Stimulated activated CD8-positive, alpha-beta memory T cell treated with anti-CD3 and anti-CD28 coated beads, Interleukin-4, amount 100 ng/mL, for 48 hours (primary cell): ENCODE results near the gene MIP.
"Not testable (repeated sequence)": the region's sequence is repeated elsewhere in the genome, so short reads cannot be mapped to it uniquely, and the experiment has no call there.

ENCODE experiments used
- DNase-seq: peaks from one replicate; pipeline ENCODE4 v3.0.0-alpha.2; 2020

The MIP gene

GRCh38 chr12:56454557-56454956, at the start of gene MIP:
Gene MIP (minus strand): TSS chr12:56454657. CDS start chr12:56454613, 44 bp downstream.
- DNase-seq, result no peak

GRCh38 chr12:56499879-56500278, 45.4 kb upstream of the MIP start:
- not testable (repeated sequence) for DNase-seq

- not testable (repeated sequence) for DNase-seq
Observed at GRCh38 chr12:56499452-56499851, 45.0 kb upstream of the MIP start.

- not testable (repeated sequence) for DNase-seq
Observed at GRCh38 chr12:56498126-56498902, 43.9 kb upstream of the MIP start.

- peak; percentile 80 for DNase-seq
Observed at GRCh38 chr12:56496704-56497103, 42.2 kb upstream of the MIP start.

DNA sequence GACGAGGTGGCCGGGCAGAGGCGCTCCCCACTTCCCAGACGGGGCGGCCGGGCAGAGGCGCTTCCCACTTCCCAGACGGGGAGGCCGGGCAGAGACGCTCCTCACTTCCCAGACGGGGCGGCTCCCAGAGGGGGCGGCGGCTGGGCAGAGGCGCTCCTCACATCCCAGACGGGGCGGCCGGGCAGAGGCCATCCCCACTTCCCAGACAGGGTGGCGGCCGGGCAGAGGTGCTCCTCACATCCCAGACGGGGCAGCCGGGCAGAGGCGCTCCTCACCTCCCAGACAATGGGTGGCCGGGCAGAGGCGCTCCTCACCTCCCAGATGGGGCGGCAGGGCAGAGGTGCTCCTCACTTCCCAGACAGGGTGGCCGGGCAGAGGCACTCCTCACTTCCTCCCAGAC, 40.0 kb upstream of the MIP start:
- not testable (repeated sequence) for DNase-seq

GRCh38 chr12:56494106-56494415, 39.6 kb upstream of the MIP start:
- not testable (repeated sequence) for DNase-seq

GRCh38 chr12:56493409-56494105, 39.1 kb upstream of the MIP start:
- DNase-seq, result not testable (repeated sequence)

DNA sequence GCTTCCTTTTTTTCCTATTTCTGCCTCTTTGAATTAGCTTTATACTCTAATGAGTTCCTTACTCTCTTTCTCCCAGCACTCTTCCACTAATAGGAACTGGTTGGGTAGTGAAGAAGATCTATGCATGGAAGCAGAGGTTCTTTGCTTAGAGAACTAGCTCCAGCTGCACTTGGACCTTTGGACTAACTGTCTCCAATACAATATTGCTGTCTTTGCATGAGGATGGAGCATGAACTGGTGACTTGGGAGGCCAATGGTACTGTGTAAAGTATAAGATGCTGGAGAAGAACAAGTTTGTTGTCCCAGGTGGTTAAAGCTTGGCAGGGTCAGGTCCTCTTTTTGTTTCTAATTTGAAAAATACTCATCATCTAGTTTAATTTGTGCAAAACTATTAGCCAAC, 35.9 kb upstream of the MIP start:
- no peak for DNase-seq

DNA sequence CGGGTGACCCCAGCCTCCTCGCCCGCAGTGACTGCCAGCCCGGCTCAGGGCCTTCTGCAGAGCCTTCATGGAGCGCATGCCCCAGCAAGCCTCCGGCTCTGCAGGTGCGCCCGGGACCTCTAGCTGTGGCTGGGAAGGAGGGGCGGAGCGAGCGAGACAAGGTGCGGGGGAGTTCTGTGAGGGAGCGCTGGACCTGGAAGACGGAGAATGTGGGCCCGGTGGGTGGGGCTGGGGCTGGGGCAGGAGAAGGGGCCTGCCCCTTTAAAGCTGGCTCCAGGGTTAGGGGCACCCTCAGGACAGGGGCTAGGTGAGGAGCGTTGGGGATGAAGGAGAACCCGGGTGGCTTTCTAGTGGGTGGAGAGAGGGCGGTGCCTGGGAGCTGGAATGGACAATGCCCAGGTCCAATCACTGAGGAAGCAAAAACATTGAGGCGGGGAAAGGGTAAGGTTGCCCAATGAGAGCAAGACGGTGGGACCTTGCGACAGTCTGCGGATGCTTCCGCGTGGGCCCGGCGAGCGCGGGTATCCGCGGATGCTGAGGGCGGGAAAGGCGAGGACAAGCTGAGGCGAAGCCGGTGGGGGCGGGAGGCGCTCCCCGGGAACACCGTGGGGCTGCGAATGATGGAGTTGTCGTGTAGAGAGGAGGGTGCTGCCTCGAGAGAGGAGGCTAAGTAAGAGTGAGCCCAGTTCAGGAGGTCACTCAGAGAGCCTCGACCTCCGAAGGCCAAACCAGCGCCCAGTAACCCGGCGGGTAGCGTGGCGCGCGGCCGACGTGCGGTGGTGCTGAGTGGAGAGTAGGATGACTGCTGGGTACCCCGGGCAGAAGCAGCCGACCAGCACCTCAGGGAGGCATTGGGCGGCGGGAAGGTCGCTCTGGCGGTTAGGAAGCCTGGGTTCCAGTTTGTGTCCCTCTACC, 33.8 kb upstream of the MIP start, which contains the start of gene GLS2:
Gene GLS2 (minus strand): TSS at position 121 of the 915 bp plus-strand sequence. CDS start 43 bp downstream, at position 78.
- DNase-seq, result peak; percentile 74

GRCh38 chr12:56487448-56488040, 33.1 kb upstream of the MIP start:
- peak; percentile 45 for DNase-seq

DNA sequence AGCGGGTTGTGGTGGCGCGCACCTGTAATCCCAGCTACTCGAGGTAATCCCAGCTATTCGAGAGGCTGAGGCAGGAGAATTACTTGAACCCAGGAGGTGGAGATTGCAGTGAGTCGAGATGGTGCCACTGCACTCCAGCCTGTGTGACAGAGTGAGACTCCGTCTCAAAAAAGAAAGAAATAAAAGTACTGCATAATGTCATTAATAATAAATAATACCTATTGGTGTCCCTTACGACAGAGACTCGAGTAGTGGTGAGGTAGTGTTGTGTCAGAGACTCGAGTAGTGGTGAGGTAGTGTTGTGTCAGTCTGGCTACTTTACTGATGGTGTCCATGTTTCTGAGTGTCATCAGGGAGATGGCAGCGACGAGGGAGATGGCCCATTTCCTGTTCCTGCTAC, 32.2 kb upstream of the MIP start:
- no peak for DNase-seq

DNA sequence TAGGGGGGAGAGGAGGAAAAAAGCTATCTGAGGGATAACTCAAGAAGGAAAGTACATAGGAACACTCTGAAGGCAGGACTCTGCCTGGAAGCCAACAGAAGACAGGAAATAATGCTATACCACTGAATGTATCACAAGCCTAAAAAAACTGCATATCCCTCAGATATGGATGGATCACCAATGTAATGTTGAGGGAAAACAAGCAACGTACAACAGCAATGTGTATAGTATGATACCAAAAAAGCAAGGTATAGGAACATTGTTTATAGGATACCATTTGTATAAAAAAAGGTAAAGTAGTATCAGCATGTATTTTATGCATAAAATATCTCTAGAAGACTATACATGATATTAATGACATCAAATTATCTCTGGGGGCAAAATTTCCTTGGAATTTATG, 30.1 kb upstream of the MIP start:
- DNase-seq, result no peak

GRCh38 chr12:56479625-56480024, 25.2 kb upstream of the MIP start:
- no peak for DNase-seq

GRCh38 chr12:56477521-56478225, 23.2 kb upstream of the MIP start:
- no peak for DNase-seq

DNA sequence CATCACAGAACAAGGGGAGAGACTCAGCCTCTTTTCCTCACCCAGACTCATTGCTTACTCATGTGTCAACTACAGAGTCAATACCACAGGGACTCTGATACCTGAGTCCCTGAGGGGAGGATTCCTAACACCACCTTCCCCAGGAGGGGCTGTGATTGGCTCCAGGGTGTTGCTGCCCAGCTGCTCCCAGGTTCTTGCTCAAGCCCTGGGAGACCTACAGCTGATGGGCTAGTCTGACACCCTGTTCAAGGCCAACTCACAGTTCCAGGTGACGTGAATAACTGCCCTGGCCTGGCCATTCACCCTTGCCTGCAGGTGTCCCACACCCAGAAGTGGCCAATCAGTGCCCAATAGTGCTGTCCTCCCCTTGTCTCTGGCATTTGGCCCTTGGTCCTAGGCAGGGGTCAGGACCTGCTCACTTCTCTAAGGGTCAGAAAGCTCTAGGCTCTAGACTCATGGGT, 22.5 kb upstream of the MIP start:
- no peak for DNase-seq

GRCh38 chr12:56476143-56476542, 21.7 kb upstream of the MIP start:
- no peak for DNase-seq

DNA sequence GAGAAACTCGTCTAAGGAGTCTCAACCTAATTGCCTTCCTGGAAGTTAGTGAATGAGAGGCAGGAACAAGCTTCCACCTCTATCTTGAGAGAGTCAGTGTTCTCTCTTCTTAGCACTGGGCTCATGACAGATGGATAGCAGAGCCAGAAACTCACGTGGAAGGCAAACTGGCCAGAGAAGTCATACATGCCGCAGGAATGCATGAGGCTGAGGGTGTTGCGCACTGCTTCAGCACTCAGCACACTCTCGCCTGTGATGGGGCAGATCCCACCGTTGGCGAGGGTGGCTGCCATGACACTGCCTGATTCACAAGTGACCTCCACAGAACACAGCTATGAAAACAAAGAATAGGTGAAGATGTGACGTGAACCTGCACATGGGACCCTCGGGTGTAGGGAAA, 19.9 kb upstream of the MIP start:
- no peak for DNase-seq

- DNase-seq, result peak; percentile 45
Observed at GRCh38 chr12:56469007-56469930, 14.8 kb upstream of the MIP start.

DNA sequence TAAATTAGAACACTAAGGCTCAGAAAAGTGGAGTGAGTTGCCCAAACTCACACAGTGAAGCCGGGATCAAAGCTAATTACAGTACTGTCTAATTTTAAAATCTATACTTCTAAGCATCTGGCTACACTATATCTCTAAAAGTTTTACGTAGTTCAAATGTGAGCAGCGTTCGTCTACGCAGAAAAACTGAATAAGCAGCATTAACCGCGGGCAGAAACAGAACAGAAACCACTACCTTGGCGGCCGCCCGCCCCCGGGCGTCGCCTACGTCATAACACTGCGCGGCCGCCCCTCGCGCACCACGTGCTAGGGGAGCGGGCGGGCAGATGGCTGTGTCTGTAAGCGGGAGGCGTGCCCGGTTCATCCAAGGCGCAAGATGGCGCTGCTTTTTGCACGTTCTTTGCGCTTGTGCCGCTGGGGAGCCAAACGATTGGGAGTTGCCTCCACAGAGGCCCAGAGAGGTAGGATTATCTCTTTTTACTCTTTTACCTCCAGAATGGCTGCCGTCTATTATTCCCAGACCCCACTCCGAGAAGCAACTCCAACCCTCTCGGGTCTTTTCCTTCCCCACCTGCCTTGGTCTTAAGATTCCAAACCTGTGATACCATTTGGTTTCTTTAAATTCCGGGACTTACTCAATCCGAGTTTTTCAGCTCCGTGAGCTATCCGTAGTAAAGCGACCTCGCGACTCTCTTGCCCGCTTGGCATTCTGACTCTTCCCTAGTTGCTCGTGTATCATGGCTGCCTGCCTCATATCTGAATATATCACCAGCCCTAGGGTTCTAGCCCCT, 14.0 kb upstream of the MIP start, which contains the start of gene SPRYD4:
Gene SPRYD4 (plus strand): TSS at position 363 of the 791 bp plus-strand sequence. CDS start 14 bp downstream, at position 377.
- peak; percentile 94 for DNase-seq
